GM19395 (cell line): ENCODE results near the gene KLK5.
"Not testable (repeated sequence)": the region's sequence is repeated elsewhere in the genome, so short reads cannot be mapped to it uniquely, and the experiment has no call there.

Source experiments
- ATAC-seq: cut with Tn5 transposase; IDR thresholded peaks from one replicate; pipeline ENCODE4 v1.9.1; 2021; ENCODE audit warnings: mild to moderate bottlenecking, moderate library complexity; ENCODE audit not compliant: unreplicated experiment

The KLK5 gene

DNA sequence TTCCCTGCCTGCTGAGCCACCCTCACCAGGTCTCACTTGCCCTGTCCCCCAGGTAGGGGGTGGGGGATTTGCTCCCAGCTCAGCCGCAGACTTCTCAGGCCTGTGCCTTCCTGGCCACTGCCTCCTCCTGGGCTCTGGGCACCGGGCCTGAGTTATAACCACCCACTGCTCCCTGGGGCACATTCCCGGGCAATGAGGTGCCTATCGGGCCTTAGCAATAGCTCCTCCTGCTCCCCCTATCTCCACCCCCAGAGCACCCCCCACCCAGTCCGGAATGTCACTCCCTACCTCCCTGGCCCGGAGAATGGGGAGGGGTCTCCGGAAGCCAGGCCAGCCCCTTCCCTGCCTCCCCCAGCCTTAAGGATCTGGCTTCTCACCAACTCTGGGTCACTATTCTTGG lies at the start of gene KLK5:
KLK5 (minus strand) TSS at position 129 of the 400 bp plus-strand sequence. CDS start 381 bp downstream, outside the sequence.
- no peak for ATAC-seq

- no peak for ATAC-seq
Observed at GRCh38 chr19:51002089-51002532, 49.3 kb upstream of the KLK5 start.

GRCh38 chr19:51001515-51001914 lies 48.7 kb upstream of the KLK5 start, which contains the start of gene KLK8:
Gene KLK8 (minus strand): TSS chr19:51001604. CDS start chr19:51001167, 437 bp downstream.
- no peak for ATAC-seq

GRCh38 chr19:51000981-51001380 lies 48.1 kb upstream of the KLK5 start:
- ATAC-seq: no peak

DNA sequence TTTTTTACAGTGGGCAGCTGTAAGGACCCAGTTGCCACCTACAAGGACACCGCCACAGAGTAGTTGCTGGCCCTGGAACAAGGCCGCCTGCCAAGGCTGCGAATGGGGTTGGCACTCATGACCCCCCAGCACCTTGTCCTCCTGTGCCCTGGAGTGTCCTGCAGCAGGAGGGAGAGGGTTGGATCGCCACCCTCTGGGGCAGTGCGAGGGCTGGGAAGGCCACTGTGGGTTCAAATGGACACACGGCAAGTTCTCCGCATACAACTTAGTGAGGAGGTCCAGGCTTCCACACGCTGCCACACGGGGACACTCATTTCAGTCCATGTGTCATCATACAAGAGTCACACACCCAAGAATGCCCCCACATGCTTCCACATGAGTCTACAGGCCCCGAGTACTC lies 47.6 kb upstream of the KLK5 start:
- no peak for ATAC-seq

DNA sequence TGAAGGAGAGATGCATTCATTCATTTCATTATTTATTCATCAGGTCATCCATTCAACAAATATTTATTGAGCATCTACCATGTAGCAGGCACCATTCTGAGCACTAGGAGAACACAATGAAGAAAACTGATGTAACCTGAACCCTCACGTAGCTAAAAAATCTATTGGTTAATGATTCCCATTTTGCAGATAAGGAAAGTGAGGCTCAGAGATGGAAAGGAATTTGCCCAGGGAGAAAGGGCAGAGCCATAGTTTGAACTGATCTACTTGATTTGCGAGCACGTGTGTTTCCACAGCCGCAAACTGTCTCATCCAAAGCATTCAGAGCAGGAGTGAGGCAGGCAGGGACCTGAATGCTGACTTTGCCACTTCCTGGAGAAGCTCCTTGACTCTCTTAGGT lies 45.8 kb upstream of the KLK5 start:
- ATAC-seq: no peak

DNA sequence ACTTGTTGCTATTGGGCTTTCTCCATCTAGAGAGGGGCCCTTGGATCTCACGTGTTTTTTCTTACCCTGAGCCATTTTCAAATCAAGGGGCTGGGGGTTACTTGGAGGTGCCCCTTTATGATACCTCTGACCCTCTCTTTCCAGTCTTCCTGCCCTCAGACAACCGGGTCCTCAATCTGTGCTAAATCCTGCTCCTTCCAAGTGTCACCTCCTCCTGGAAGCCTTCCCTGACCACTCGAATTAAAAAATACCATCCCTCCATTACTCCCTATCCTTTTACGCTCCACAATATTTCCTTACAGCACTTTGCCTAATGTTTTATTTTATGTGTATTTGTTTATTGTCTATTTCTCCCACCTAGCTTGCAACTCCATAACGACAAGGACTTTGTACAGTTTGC lies 45.2 kb upstream of the KLK5 start:
- no peak for ATAC-seq

DNA sequence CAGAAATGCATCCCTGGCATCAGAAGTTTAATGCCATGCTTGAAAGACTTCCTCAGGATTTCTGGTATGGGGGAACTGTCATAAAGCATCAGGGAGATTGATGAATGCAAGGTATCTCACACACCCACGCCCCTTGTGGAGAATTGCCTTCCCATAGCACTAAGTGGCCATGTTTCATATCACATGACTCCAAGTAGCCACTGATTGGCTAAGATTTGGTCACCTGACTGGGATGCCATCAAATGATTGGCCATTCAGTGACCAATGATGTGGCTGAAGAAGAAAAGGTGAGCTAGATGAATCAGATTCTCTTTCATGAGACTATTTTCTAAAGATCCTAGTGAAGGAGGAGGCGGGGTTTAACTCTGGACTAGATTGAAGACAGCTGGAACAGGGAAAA lies 41.3 kb upstream of the KLK5 start:
- ATAC-seq: no peak

DNA sequence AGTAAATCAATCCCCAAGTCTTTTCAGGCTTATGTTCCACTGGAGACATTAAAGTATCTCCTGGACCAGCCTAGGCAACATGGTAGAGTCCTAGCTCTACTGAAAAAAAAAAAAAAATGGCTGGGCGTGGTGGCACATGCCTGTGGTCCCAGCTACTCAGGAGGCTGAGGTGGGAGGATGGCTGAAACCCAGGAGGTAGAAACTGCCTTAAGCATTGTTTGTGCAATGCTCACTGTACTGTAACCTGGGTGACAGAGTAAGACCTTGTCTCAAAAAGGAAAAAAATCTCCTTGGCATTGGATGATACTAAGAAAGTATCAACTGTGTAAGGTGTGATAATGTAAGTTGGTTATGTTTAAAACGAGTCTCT lies 39.8 kb upstream of the KLK5 start:
- ATAC-seq: no peak

GRCh38 chr19:50984416-50984815 lies 31.6 kb upstream of the KLK5 start:
- not testable (repeated sequence) for ATAC-seq

- no peak for ATAC-seq
Observed at GRCh38 chr19:50983625-50984292, 30.9 kb upstream of the KLK5 start, which contains the start of gene KLK7. Gene KLK7 (minus strand): TSS chr19:50983917. CDS start chr19:50982399, 1,518 bp downstream.

- ATAC-seq: no peak
Observed at GRCh38 chr19:50982186-50982585, 29.3 kb upstream of the KLK5 start.

DNA sequence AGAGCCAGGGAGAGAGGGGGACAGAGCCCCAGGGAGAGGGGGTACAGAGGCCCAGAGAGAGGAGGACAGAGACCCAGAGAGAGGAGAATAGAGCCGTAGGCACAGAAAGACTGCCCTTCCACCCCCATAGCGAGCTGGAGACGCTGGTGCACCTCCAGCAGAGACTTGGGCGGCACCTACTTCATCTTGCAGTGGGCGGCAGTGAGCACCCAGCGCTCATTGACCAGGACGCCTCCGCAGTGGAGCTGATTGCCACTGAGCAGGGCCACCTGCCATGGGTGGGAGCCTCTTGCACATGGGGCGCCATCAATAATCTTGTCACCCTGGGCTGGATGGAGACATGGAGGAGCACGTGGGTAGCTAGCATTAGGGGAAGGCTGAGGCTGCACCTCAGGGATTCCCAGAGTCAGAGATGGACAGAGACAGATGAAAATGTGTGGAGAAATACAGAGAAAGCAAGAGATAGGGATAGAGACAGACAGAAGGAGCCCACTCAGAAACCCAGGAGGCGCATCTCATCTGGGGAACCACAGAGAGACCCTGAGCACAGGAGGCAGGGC lies 28.8 kb upstream of the KLK5 start:
- no peak for ATAC-seq

DNA sequence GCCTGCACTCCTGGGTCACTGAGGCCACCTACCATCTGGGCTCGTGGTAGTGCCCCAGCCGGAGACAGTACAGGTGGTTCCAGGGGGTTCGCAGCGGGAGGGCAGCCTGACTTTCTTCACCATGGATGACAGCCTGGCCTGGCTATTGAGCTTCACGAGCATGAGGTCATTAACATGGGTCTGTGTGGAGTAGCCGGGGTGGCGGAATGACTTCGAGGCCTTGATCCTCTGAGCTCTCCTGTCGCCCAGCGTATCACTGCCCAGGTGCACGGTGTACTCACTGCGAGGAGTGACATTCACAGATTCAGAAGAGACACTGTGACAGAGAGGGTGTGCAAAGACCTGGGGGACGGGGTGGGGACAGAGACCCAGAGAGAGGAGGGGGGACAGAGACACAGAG lies 27.4 kb upstream of the KLK5 start:
- ATAC-seq: no peak

- no peak for ATAC-seq
Observed at GRCh38 chr19:50979758-50980157, 26.9 kb upstream of the KLK5 start.

GRCh38 chr19:50978772-50979390 lies 26.0 kb upstream of the KLK5 start:
- ATAC-seq: no peak

GRCh38 chr19:50977626-50978025 lies 24.8 kb upstream of the KLK5 start:
- ATAC-seq: no peak

DNA sequence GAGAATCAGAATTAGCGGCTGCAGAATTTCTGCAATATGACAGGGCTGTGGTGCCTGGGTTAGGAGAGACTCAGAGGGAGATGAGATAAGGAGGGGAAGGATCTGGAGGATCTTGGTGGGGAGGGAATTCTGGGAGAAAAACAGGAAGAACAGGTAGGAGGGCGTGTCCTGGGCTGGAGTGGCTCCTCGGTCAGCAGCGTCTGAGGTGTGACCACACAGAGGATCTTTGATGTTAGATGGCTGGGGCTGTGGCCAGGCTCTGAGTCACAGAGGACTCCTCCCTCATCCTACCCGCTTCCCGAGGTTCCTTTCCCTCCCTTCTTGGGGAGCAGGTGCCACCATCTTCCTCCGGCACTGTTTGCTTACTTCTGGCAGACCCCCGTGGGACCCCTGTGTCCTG lies 22.9 kb upstream of the KLK5 start:
- ATAC-seq: no peak

GRCh38 chr19:50974702-50975556 lies 22.1 kb upstream of the KLK5 start:
- ATAC-seq: no peak

DNA sequence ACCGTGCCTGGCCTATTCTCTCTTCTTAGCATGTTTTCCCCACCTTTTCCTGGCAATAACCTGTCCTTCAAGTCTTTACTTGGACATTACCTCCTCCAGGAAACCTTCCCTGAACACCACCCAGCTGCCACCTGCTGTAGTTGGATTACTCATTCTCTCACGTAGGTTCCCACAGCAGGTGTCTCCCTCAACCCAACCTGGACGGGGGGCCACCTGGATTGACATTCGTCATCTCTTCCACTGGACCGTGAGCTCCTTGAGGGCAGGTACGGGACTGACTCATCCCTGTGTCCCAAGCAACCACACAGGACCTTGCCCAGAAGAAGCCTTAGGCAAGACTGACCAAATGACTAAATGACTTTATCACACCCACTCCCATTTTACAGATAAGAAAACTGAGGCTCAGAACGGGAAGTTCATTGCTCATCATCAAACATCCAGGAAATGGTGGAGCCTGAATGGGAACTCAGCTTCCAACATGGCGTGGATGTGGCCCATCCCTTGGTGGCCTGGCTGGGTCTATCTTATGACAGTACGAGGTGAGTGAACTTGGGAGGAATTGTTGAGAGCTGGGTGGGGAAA lies 20.0 kb upstream of the KLK5 start:
- no peak for ATAC-seq

DNA sequence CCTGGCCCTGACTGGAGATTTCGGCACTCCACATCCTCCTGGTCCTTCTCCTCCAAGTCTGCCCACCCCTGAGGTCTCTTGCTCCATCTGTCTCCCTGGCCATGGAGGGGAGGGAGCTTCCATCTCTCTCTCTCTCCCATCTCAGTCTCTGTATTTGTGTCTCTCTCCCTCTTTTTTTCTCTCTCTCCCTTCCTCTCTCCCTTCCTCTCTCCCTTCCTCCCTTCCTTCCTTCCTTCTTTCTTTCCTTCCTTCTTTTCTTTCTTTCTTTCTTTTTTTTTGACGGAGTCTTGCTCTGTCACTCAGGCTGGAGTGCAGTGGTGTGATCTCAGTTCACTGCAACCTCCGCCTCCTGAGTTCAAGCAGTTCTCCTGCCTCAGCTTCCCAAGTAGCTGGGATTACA lies 17.0 kb upstream of the KLK5 start:
- ATAC-seq: not testable (repeated sequence)
